GM18511 (cell line): ENCODE data around the gene POLG.

Source experiments
- ATAC-seq: cut with Tn5 transposase; IDR thresholded peaks from one replicate; pipeline ENCODE4 v1.9.1; 2021; ENCODE audit warnings: mild to moderate bottlenecking, moderate library complexity; ENCODE audit not compliant: unreplicated experiment

Gene POLG

GRCh38 chr15:89358435-89358754, 23.8 kb upstream of the POLG start:
- peak; percentile 4 for ATAC-seq

- no peak for ATAC-seq
Measured at GRCh38 chr15:89356634-89357298, 22.1 kb upstream of the POLG start.

- no peak for ATAC-seq
Measured at GRCh38 chr15:89353991-89354390, 19.4 kb upstream of the POLG start.

GRCh38 chr15:89352476-89352875, 17.9 kb upstream of the POLG start:
- ATAC-seq, result no peak

GRCh38 chr15:89349206-89349558, 14.6 kb upstream of the POLG start:
- ATAC-seq, result no peak

GRCh38 chr15:89346516-89347231, 12.1 kb upstream of the POLG start:
- ATAC-seq, result no peak

- no peak for ATAC-seq
Measured at GRCh38 chr15:89345248-89345647, 10.6 kb upstream of the POLG start.

GRCh38 chr15:89342840-89343239, 8.2 kb upstream of the POLG start:
- no peak for ATAC-seq

GRCh38 chr15:89341316-89342005, 6.8 kb upstream of the POLG start:
- ATAC-seq, result no peak

- ATAC-seq, result no peak
Measured at GRCh38 chr15:89340573-89340972, 5.9 kb upstream of the POLG start.

GRCh38 chr15:89338036-89338435, 3.4 kb upstream of the POLG start:
- no peak for ATAC-seq

- peak; percentile 3 for ATAC-seq
Measured at GRCh38 chr15:89335298-89336041, 846 bp upstream of the POLG start.

GRCh38 chr15:89333959-89334509, 590 bp downstream of the POLG start:
- ATAC-seq, result no peak

GRCh38 chr15:89333011-89333860, 1.4 kb downstream of the POLG start:
- ATAC-seq, result no peak

GRCh38 chr15:89332446-89332845, 2.2 kb downstream of the POLG start:
- ATAC-seq, result no peak

- no peak for ATAC-seq
Measured at GRCh38 chr15:89330881-89331595, 3.6 kb downstream of the POLG start.

- no peak for ATAC-seq
Measured at GRCh38 chr15:89330119-89330518, 4.5 kb downstream of the POLG start.

GRCh38 chr15:89329329-89330084, 5.1 kb downstream of the POLG start:
- ATAC-seq, result no peak
